Right lobe of liver (tissue), 4 donors: ENCODE measurements around the gene SEMA3E.

Experiments
- CTCF ChIP-seq, 4 donors: fragments of 200-600 bp in 3 of 4; fragments of 450-650 bp in 1 of 4; IDR thresholded peaks; one replicate each; pipeline versions ENCODE4 v1.5.1 to v1.8.0; 2016 to 2022; ENCODE audit warnings: antibody characterized with exemption in 4 of 4, mild to moderate bottlenecking in 2 of 4
- POLR2A ChIP-seq: fragments of 450-650 bp; IDR thresholded peaks from one replicate; pipeline ENCODE4 v1.6.1; 2017; ENCODE audit warnings: antibody characterized with exemption, mild to moderate bottlenecking
- donor health status: DM: no; HTN: no; CAD: no.
- donor health status: DM: no; HTN: no; CAD: no.
- donor health status: DM: no; HTN: yes; CAD: no.

- TF ChIP-seq POLR2A (no peak), CTCF (IDR thresholded peaks at IDR 0.05) (no peak)
Observed at GRCh38 chr7:83469491-83469890, 179.4 kb downstream of the SEMA3E start.
